A549 (cell line): ENCODE results near the gene ZBED4. TPM values are rescaled to one million over a fixed set of nuclear protein-coding genes. Genes with fewer than 3 reads are reported as not detected.

Source experiments
- ATAC-seq, 2 experiments: fragments of 200-7000 bp in 1 of 2; fragments of >200 bp in 1 of 2; cut with Nextera tagmentation in 1 of 2; cut with Tn5 transposase in 1 of 2; 3 replicates each; pipeline versions ENCODE4 v1.8.0 to v1.9.1; 2018 to 2020; ENCODE audit warnings: mild to moderate bottlenecking in 1 of 2, moderate library complexity in 1 of 2
- CTCF ChIA-PET: fragments of 300-600 bp; sonication (Branson Sonifier 250); formaldehyde crosslinking; extraction: SDS; loops from one replicate; lab custom pipeline; 2021; ENCODE audit warnings: antibody characterized with exemption, inconsistent platforms; lab: Yijun Ruan, JAX
- POLR2A ChIA-PET: fragments of 350-600 bp; formaldehyde crosslinking; extraction: SDS; loops from one replicate; lab custom pipeline; 2021; ENCODE audit warnings: antibody characterized with exemption, inconsistent platforms; lab: Yijun Ruan, JAX
- DNase-seq, 2 experiments: peaks; one replicate each; pipeline versions ENCODE4 v3.0.0 to v3.0.0-alpha.2; 2011 to 2016; ENCODE audit warnings: low read depth in 1 of 2, low spot score in 1 of 2
- FAIRE-seq: peaks from 2 replicates; lab custom pipeline; 2011; peaks lifted over from hg19 to GRCh38; lab: Jason Lieb, UNC
- H3K27ac ChIP-seq, 2 experiments: fragments of >200 bp; sonication (Bioruptor Twin); formaldehyde crosslinking; 3 replicates each; pipeline ENCODE4 v1.5.1; 2016 to 2017
- H3K4me1 ChIP-seq: fragments of >200 bp; sonication (Bioruptor Twin); formaldehyde crosslinking; 3 replicates; pipeline ENCODE4 v1.6.1; 2016
- H3K4me2 ChIP-seq: fragments of >200 bp; sonication (Bioruptor Twin); formaldehyde crosslinking; 3 replicates; pipeline ENCODE4 v1.6.1; 2016
- H3K4me3 ChIP-seq: fragments of >200 bp; sonication (Bioruptor Twin); formaldehyde crosslinking; 3 replicates; pipeline ENCODE4 v1.5.1; 2016
- H3K9me3 ChIP-seq: fragments of >200 bp; sonication (Bioruptor Twin); formaldehyde crosslinking; 3 replicates; pipeline ENCODE4 v1.6.1; 2016
- E2F6 ChIP-seq: IDR thresholded peaks from 2 replicates; pipeline ENCODE4 v1.6.1; 2012; ENCODE audit warnings: low read depth, borderline replicate concordance
- EHF ChIP-seq: fragments of 250-450 bp; sonication (Bioruptor Pico); IDR thresholded peaks from 2 replicates; pipeline ENCODE4 v1.5.0; 2020; ENCODE audit warnings: mild to moderate bottlenecking
- EHMT2 ChIP-seq: fragments of 200-600 bp; sonication (generic); IDR thresholded peaks from 2 replicates; pipeline ENCODE4 v1.6.1; 2016; ENCODE audit warnings: antibody characterized with exemption, low read depth, mild to moderate bottlenecking, moderate library complexity
- ELK1 ChIP-seq: fragments of 150-350 bp; IDR thresholded peaks from 2 replicates; pipeline ENCODE4 v1.6.1; 2014; ENCODE audit warnings: low read depth, mild to moderate bottlenecking, low read length
- ESRRA ChIP-seq: fragments of 150-350 bp; IDR thresholded peaks from 2 replicates; pipeline ENCODE4 v1.6.1; 2014; ENCODE audit warnings: mild to moderate bottlenecking, low read length, borderline replicate concordance
- FOSB ChIP-seq: fragments of 250-450 bp; sonication (Bioruptor Pico); IDR thresholded peaks from 2 replicates; pipeline ENCODE4 v1.5.0; 2020; ENCODE audit warnings: mild to moderate bottlenecking, moderate library complexity
- FOSL2 ChIP-seq, 2 experiments: fragments of 450-650 bp in 1 of 2; fragments of >200 bp in 1 of 2; sonication (Bioruptor Twin) in 1 of 2; formaldehyde crosslinking; IDR thresholded peaks; 2 replicates each; pipeline versions ENCODE4 v1.5.0 to v1.6.1; 2016 to 2020; ENCODE audit warnings: mild to moderate bottlenecking in 1 of 2, moderate library complexity in 1 of 2
- HDAC2 ChIP-seq: fragments of 200-600 bp; sonication (generic); IDR thresholded peaks from 2 replicates; pipeline ENCODE4 v1.6.1; 2016
- HES2 ChIP-seq: fragments of >200 bp; sonication (Bioruptor Twin); formaldehyde crosslinking; IDR thresholded peaks from 2 replicates; pipeline ENCODE4 v1.6.1; 2016
- HEYL ChIP-seq: fragments of 250-450 bp; sonication (Bioruptor Pico); IDR thresholded peaks from 2 replicates; pipeline ENCODE4 v1.8.0; 2021; ENCODE audit warnings: mild to moderate bottlenecking, moderate library complexity
- HOXB13 ChIP-seq: fragments of 250-450 bp; sonication (Bioruptor Pico); IDR thresholded peaks from 2 replicates; pipeline ENCODE4 v1.5.0; 2020; ENCODE audit warnings: low read depth, mild to moderate bottlenecking, moderate library complexity
- JUNB ChIP-seq: fragments of >200 bp; sonication (Bioruptor Twin); formaldehyde crosslinking; IDR thresholded peaks from 2 replicates; pipeline ENCODE4 v1.6.1; 2016
- KDM1A ChIP-seq: fragments of 200-600 bp; sonication (generic); IDR thresholded peaks from 2 replicates; pipeline ENCODE4 v1.6.1; 2016; ENCODE audit warnings: low read depth, mild to moderate bottlenecking
- KDM5A ChIP-seq: fragments of 200-600 bp; sonication (generic); IDR thresholded peaks from 2 replicates; pipeline ENCODE4 v1.6.1; 2016; ENCODE audit warnings: antibody characterized with exemption, mild to moderate bottlenecking
- MAX ChIP-seq: IDR thresholded peaks from 2 replicates; pipeline ENCODE4 v1.6.1; 2012
- POLR2AphosphoS2 ChIP-seq: conservative IDR thresholded peaks from 2 replicates; pipeline ENCODE4 v1.6.1; 2012; ENCODE audit warnings: low read length, improper control_type of control experiment, inconsistent platforms
- RFX5 ChIP-seq: fragments of 450-650 bp; IDR thresholded peaks from 2 replicates; pipeline ENCODE4 v1.7.1; 2014; ENCODE audit warnings: antibody characterized with exemption, mild to moderate bottlenecking, moderate library complexity
- RNF2 ChIP-seq: fragments of 200-600 bp; sonication (generic); IDR thresholded peaks from 2 replicates; pipeline ENCODE4 v1.6.1; 2016; ENCODE audit warnings: low read depth, mild to moderate bottlenecking, antibody characterized with exemption, moderate library complexity, borderline replicate concordance
- USF2 ChIP-seq: fragments of 450-650 bp; IDR thresholded peaks from 2 replicates; pipeline ENCODE4 v1.6.1; 2014; ENCODE audit warnings: antibody characterized with exemption
- WGBS: methylation state at CpG from one replicate; pipeline ENCODE4 v1.1.6; 2017; ENCODE audit errors: missing lambda C conversion rate; 5-methylcytosine and 5-hydroxymethylcytosine counted together
- polyA plus RNA-seq, 4 experiments: library from polyadenylated mRNA; depleted of rRNA in 3 of 4; stranded (reverse); fragments of >200 nt; fragmentation: RNase III in 1 of 4; extraction: RNeasy Plus Mini Kit Qiagen cat#74134 plus additional on column Dnase treatment in 1 of 4; gene quantifications; 2 replicates in 3 of 4; 3 replicates in 1 of 4; pipeline ENCODE4 v1.2.3, GENCODE V29; 2011 to 2017

The ZBED4 gene
- polyA plus RNA-seq, 2 of the 4 experiments (the other 2 are of a cell fraction): 8.6 to 9.5 TPM

- no peak overlapping the region for H3K4me3 ChIP-seq
- TF ChIP-seq RNF2 (no peak), USF2 (no peak), RFX5 (no peak), POLR2AphosphoS2 (no peak), ESRRA (no peak), JUNB (no peak), EHF (CRISPR knock-in tag) (no peak), KDM5A (no peak), E2F6 (no peak), HDAC2 (no peak), HEYL (CRISPR knock-in tag) (no peak), FOSB (CRISPR knock-in tag) (no peak), FOSL2 (IDR thresholded peaks at IDR 0.05) (no peak), FOSL2 (CRISPR knock-in tag; IDR thresholded peaks at IDR 0.05) (no peak), EHMT2 (no peak), ELK1 (no peak)
- no peak for ATAC-seq
- H3K4me1 ChIP-seq: peaks cover 16% of the 10 kb centered on the region; the same call in 1 of the 3 replicates
- no peaks in the 10 kb centered on the region for H3K9me3 ChIP-seq
- ChIA-PET POLR2A (no interaction called here), CTCF (no interaction called here)
- H3K4me2 ChIP-seq: no peak overlapping the region
- DNase-seq: no peak
- 92% methylated on average over 11 of the region's 14 CpGs for WGBS
- H3K27ac ChIP-seq: no peak overlapping the region
- FAIRE-seq: no peak
These were observed 39.4 kb upstream of the ZBED4 start for GRCh38 chr22:49814164-49814686.

- POLR2A ChIA-PET: no interaction called here
- Histone ChIP-seq H3K27ac (no peak overlapping the region), H3K4me3 (no peak overlapping the region), H3K4me2 (no peak overlapping the region), H3K9me3 (no peaks in the 10 kb centered on the region), H3K4me1 (peaks cover 16% of the 10 kb centered on the region; the same call in 1 of the 3 replicates)
- no peak for TF ChIP-seq ELK1
- no peak for TF ChIP-seq HES2
- TF ChIP-seq HOXB13 (CRISPR knock-in tag): no peak
- TF ChIP-seq MAX: no peak
- TF ChIP-seq KDM1A: no peak
- no peak for DNase-seq
- WGBS: 92% methylated on average over 8 of the region's 8 CpGs
- FAIRE-seq: no peak
- no peak for ATAC-seq
- CTCF ChIA-PET: no interaction called here
These were observed 38.8 kb upstream of the ZBED4 start for GRCh38 chr22:49814856-49815255.
